GM21825 (cell line): ENCODE results near the gene SCLT1.
"Not testable (repeated sequence)": the region's sequence is repeated elsewhere in the genome, so short reads cannot be mapped to it uniquely, and the experiment has no call there.

Experiments used
- ATAC-seq: cut with Tn5 transposase; IDR thresholded peaks from one replicate; pipeline ENCODE4 v1.9.1; 2021; ENCODE audit warnings: mild to moderate bottlenecking, moderate library complexity; ENCODE audit not compliant: unreplicated experiment

Gene SCLT1

GRCh38 chr4:129077326-129077725 is 16.0 kb downstream of the SCLT1 start:
- no peak for ATAC-seq

GRCh38 chr4:129069537-129069936 is 23.8 kb downstream of the SCLT1 start:
- not testable (repeated sequence) for ATAC-seq

- no peak for ATAC-seq
Observed at GRCh38 chr4:129064717-129065116, 28.6 kb downstream of the SCLT1 start.

DNA sequence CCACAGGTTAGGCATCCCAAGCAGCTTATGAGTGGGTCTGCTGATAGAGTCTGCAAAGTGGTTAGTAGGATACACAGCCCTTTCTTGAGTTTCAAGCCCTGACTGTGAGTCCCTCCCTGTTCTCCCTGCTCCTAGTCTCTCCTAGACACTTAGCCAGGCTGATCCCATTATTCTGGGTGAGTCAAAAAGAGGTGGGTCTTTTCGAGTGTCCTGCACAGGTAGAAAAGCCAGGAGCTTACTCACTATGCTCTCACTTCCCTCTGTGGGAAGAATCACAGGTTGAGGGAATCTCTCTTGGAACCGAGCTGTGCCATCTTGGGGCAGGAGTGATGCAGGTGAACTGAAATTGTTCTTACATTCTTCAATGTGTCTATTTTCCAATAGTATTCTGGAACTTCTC is 29.7 kb downstream of the SCLT1 start:
- no peak for ATAC-seq

DNA sequence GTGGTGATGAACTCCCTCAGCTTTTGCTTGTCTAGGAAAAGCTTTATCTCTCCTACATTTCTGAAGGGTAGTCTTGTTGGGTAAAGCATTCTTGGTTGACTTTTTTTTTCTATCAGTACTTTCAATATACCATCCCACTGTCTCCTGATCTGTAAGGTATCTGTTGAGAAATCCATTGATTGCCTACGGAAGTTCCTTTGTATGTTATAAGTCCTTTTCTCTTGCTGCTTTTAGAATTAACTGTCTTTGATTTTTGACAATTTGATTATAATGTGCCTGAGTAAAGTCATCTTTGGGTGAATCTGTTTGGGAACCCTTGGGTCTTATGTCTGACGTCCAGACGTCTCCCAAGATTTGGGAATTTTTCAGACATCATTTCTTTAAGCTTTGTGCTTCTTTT is 30.8 kb downstream of the SCLT1 start:
- ATAC-seq, result no peak

DNA sequence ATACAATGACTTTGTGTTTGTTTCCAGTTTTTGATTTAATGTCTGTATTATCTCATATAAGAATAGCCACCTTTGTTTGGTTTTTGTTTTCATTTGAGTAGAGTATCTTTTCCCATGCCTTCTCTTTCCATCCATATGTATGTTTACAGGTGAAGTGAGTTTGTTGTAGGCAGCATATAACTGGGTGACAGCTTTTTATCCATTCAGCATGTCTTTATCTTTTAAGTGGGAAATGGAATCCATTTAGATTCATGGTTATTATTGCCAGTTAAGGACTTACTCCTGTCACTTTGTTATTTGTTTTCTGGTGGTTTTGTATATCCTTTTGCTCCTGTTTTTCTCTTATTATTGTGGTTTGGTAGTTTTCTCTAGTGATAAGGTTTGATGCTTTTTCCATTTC is 34.3 kb downstream of the SCLT1 start:
- no peak for ATAC-seq

DNA sequence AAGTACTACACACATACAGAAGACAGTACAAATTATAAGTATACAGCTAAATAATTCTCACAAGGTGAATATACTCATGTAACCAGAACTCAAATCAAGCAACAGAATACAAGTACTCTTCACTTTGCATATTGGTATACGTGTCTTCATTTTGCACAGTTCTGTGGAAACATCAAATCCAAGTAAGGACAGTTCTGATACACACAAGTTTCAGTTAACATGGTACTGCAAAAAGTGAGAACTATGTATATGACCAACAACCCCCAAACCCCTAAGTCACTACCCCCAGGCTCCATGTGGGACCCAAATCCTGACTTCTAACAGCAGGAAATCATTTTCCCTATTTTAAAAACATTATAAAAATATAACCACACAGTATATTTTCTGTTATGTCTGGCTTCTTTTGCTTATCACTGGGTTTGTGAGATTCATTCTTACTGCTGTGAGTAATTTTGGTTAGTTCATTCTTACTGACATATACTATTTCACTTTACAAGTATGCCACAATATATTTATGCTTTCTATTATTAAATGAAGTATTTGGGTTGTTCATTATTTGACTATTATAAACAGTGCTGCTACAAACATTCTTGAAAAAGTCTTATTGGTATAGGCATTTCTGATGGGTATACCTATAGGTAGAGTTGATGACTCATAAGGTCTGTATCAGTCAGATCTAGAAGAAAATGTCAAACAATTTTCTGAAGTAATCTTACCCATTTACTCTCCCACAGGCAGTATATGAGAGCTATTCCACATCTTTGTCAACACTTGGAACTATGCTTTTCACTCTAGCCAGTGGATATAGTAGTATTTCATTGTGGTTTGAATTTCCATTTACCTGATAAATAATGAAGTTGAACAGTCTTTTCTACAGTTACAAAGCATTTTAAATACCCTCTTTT is 47.0 kb downstream of the SCLT1 start:
- ATAC-seq, result no peak

- ATAC-seq, result no peak
Observed at GRCh38 chr4:129043523-129043922, 49.8 kb downstream of the SCLT1 start.

DNA sequence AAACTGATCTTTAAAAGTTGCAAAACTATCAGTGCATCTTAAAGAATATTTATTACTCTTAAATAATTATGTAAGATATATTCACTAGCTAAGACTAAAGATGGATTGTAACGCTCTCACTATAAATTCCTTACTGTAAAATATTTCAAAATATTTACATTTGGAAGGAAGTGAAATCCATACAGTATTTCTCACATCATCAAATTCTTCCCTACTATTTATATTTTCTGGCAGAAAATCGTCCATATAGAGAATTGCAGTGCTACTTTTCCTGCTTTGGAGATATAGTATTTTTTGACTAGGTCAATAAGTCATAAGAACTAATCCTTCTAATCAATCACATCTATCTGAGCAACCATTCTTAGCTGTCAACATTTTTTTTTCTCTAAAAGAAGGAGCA is 52.9 kb downstream of the SCLT1 start:
- ATAC-seq, result no peak

DNA sequence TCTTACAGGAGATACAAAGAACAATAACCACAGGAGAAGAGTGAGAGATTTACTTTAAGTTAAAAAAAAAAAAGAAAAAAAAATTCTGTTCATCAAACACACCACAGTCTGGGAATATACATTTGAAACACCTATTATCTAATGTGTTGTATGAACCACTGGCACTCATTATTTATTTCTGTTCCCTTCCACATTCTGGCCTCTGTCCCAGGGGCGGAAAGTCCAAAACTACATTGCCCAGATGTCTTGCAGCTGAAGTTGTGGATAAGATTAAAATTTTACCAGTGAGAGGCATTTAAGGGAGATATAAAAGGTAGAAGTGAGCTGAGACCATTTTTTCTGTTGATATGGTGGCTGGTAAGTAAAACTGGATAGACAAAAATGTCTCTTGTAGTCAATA is 56.2 kb downstream of the SCLT1 start:
- ATAC-seq, result no peak

GRCh38 chr4:129014566-129015509 is 78.5 kb downstream of the SCLT1 start:
- ATAC-seq, result no peak

DNA sequence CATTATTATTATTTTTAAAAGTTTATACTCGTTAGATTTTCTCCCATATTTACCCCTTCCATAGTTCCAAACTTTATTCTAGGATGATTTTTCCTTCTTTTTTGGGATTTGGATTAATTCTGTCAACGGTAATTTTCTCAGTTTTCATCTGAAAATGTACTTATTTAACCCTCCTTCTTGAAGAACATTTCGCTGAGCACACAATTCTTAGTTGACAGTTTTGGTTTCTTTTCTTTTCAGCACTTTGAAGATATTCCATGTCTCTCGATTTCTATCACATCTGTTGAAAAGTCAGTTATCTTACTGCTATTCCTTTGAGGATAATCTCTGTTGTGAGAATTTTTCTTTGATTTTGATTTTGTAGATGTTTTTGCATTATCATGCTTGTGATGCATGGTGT is 85.2 kb downstream of the SCLT1 start:
- no peak for ATAC-seq

- no peak for ATAC-seq
Observed at GRCh38 chr4:128986908-128987307, 106.4 kb downstream of the SCLT1 start.

DNA sequence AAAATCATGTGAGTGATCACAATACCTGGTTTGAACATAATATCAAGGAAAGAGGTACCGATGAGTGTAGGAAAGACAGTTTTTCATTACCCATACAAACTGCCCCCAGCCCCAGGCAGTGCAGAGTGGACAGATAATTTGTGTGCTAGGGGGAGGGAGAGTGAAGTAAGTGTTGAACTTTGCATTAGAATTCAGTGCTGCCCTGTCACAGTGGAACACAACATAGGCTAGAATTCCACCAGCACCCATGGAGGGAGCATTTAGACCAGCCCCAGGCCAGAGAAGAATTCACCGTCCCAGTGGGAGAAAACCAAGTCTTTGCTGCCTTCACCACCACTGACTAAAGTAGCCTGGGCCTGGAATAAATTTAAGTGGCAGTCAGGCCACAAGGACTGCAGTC is 107.3 kb downstream of the SCLT1 start:
- no peak for ATAC-seq

DNA sequence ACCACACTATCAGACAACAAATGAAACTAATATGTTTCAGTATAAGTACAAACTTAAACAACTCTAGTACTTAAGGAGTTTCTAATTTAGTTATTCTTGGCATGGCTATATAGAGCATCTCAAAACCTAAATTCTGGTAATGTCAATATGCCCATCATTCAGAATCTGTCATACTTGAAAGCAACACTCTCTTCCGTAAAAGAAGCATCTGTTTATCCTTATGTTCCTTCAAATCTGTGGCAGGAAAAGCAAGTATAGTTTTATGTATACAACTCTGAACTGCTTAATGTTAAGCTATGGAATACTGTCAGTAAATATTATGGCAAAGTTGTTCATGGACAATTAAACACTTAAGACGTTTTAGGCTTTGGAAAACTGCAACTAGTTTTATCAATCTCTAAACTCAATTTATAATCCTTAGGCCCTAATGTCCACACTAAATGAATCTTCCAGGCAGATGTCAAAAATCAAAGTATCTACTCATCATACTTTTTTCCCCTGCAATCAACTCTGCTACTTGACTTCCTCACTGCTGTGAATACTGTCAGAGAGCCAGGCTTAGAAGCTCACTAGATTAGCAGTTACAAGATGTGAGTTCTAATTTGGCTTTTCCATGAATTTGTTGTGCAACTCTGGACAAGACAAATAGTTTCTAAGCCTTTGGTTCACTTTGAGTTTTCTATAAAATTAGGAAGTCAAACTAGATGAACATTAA is 109.4 kb downstream of the SCLT1 start:
- ATAC-seq, result no peak

- no peak for ATAC-seq
Observed at GRCh38 chr4:128981377-128981776, 112.0 kb downstream of the SCLT1 start.

GRCh38 chr4:128980816-128981326 is 112.5 kb downstream of the SCLT1 start:
- ATAC-seq, result no peak

DNA sequence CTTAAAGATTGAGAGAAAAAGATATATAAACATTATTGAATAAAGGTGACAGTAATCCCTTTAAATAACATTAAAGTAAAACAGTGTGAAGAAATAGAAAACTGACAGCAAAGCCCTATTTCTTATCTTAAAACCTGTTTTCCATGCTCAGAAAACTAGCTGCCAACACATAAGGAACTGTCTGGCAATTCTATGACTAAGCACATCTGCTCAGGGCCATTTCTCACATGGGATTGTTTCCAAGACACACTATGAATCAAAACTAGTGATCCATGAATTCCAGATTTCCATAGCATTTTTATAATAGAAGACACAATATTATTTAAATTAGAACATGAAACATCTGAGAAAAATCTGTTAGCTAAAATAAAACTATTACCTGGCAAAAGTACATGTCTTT is 113.4 kb downstream of the SCLT1 start:
- no peak for ATAC-seq

- ATAC-seq, result no peak
Observed at GRCh38 chr4:128978985-128979384, 114.4 kb downstream of the SCLT1 start.

- ATAC-seq, result no peak
Observed at GRCh38 chr4:128974136-128974581, 119.2 kb downstream of the SCLT1 start.

- ATAC-seq, result no peak
Observed at GRCh38 chr4:128973384-128973783, 120.0 kb downstream of the SCLT1 start.
